RKO (cell line): Measurements from ENCODE around the gene GLIS1.
"Not testable (repeated sequence)": the region's sequence is repeated elsewhere in the genome, so short reads cannot be mapped to it uniquely, and the experiment has no call there.

Experiments used
- DNase-seq: peaks from one replicate; pipeline ENCODE4 v3.0.0-alpha.2; 2016; ENCODE audit warnings: low spot score

Gene GLIS1

DNA sequence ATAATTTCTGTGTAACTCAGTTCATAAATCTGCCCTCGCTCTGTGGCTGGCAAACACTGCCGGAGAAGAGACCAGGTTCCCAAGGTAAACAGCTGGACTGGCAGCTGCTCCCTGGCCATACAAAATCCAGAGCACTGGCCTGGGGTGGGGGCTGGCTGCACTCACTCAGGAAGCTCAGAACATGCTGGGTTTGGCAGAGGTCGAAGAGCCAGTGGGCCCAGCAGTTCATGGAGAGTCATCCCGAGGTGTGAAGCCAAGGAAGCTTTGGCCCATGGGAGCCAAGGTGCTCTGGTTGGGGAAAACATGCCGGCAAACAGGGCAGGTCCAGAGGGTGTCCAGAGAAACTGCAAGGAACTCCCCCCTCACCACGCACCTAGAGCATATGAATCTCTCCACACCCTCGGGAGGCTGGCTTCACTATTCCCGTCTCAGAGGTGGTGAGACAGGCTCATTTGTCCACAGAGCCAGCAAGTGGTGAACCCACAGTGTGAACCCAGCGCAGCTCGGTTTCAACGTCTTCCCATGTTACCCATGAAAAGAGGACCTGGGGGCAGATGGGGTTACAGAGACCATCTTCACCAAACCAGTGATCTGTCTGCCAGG, 177.4 kb downstream of the GLIS1 start:
- no peak for DNase-seq

DNA sequence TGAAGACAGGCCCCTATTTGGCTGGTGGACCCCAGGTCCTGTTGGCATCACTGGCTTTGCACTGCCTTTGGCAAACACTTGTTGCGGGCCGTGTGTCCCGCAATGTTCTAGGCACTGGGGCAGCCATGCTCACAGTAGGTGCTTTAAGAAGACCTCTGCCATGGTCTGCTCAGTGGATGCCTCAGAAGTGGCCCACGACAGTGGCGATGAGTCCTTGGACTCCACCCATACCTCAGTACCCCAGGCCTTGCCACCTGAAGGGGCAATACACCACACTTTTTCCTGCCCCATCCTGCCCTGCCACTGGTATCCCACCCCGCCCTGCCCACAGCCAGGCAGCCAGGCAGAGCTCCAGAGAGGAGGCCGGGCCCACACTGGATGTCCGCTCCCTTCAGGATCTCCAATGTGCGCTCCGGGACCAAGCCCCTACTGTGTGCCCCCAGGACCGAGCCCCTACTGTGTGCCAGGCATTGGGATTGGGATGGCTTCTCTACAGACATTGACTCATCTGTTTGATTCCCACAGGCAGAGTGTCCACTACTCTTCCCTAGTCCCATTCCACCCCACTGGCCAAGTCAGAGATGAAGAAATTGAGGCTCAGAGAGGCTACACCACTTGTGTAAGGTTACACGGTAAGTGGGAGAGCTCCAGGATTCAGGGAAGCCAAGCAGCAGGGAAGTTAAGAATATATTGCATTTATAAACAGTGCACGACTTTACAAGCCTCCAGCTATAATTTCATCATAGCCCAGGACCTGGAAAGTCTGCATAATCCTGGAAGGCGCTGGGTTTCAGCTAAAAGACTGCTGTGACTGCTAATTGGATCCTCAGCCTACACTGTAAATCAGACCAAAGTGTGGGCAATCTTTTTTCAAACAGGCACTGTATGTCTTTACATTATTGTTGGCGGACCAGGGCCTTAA, 178.1 kb downstream of the GLIS1 start:
- no peak for DNase-seq

DNA sequence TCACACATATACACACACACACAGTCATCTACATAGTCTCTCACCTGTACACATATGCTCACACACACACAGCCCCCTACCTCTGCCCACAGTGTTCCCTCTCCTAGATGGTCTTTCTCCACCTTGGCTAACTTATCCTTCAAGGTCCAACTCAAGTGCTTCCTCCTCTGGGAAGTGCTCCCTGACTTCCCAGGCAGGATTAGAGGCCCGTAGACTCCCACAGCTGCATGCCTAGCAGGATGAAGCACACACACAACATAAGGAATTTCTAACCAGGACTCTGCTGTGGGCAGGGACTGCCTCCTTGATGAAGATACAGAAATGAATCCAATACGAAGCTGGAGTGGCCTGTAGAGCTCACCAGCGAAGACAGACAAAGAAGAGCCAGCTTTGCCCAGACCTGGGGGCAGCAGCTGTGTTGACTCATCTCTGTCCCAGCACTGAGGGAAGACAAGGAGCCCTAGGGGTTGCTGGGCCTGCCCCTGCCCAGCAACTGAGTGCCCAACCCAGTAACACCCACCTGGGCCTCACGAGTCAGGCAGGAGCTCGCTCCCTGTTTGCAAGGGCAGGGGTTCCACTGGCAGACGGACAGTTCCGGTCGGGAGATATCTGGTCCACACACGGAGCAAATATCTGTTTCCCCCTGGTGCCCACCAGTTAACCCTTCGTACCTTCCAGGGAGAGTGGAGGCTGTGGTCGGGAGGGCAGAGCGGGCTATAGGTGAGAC, 178.9 kb downstream of the GLIS1 start:
- DNase-seq = no peak

DNA sequence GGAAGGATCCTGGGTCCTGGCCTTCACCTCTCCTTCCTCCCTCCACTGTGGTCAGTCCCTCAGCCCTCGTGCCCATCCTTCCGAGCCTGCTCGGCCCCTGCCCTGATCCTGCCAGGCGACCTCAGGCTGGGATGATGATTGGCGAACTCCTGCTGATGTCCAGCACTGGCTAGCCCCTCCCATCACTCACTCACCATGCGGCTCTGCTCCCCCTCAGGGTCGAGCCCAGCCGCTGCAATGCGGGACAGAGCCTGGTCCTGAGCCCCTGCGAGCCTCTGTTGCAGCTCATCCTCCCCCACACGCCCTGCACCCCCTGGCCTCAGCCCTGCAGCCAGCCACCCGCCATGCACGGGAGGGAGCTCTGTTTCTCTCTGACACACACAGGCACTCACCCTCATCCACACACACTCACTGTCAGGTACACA, 179.6 kb downstream of the GLIS1 start:
- DNase-seq = no peak

DNA sequence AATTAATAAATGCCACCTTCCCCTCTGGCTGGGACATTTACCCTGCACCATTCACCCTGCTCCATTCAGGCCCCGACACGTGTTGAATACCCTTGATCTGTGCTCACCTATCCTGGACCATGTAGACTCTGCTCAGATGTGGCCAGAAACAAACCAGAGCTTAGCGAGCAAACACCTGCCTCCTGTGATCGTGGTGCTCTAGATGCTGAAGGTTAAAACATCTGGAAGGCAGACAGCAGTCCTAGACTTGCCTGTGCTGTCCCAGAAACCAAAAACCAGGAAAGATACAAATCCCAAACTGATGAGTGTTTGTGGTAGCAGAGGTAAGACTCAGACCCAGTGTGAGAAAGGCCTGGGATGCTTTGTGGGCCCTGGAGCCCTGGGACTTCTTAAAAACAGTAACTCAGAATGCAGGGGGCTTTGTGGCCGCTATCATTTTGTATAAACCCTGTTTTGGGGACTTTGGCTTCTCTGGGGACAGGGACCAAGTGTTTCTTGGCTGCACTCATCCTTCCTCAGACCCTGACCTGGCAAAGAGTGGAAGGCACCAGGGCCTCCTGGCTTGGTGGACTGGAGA, 180.1 kb downstream of the GLIS1 start:
- DNase-seq = no peak

DNA sequence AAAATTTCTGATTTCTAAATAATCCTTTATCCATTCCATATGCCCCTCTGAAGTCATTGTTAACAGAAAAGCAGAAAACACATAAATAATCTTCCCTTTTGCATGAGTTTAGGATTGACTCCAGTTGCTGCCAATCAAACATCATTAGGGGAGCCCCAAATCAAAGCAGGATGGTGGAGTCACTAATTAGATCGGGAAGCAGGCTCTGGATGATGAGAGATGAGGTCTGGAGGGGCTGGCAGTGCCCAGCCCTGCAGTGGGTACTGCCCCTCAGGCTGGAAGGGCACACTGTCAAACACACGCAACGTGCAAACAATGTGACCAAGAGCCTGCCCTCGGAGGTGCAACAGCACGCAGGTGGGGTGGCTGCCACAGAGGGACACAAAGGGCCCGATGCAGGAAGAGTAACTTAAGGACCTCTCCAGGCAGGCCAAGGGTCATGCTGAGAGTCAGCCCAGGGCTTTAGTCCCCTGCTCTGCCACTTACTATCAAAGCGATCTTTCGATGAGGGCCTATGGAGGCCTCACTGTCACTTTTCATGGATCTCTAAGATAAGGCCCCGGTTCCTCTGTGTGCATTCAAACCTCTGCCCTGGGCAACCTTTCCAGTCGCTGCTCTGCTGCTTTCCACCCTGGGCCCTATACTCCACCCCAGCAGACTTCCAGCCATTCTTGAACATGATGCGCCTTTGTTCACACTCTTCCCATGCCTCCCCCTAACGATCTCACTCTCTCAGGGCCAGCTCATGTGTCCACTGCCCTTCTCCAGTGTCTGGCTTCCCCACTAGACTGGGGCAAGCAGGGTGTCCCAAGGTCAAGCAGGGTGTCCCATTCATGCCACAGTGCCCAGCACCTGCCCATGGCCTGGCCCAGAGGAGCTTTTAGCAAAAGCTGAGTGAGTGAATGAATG, 180.9 kb downstream of the GLIS1 start:
- DNase-seq = no peak

DNA sequence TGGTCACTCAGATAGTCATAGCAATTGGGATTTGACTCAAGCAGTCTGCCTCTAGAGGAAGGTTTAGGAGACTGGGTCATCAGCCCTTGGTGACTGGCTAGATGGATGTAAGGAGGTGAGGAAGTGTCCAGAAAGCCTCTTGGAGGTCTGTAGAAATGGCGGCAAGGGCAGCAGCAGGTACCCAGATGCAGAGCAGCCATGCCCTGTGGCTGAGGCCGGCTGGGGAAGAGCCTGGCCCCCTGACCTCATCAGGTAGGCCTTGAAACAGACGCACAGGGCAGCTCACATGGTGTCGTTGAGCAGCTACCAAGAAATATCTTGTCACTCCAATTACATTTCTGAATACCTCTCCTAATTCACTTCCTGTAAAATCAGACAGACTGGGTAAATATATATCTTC, 181.6 kb downstream of the GLIS1 start:
- peak; percentile 31 for DNase-seq

DNA sequence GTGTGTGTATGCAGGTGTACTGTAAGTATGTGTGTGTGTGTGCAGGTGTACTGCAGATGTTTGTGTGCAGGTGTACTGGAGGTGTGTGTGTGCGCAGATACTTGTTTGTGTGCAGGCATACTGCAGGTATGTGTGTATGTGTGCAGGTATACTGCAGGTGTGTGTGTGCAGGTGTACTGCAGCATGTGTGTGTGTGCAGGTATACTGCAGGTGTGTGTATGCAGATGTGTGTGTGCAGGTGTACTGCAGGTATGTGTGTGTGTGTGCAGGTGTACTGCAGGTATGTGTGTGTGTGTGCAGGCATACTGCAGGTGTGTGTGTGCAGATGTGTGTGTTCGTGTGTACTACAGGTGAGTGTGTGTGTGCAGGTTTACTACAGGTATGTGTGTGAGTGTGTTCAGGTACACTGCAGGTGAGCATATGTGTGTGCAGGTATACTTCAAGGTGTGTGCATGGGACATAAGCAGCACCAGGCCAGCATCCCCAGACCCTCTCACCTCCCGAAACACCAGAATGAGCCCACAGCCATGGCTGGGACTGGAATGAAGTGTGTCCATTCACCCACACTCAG, 182.2 kb downstream of the GLIS1 start:
- DNase-seq = no peak

DNA sequence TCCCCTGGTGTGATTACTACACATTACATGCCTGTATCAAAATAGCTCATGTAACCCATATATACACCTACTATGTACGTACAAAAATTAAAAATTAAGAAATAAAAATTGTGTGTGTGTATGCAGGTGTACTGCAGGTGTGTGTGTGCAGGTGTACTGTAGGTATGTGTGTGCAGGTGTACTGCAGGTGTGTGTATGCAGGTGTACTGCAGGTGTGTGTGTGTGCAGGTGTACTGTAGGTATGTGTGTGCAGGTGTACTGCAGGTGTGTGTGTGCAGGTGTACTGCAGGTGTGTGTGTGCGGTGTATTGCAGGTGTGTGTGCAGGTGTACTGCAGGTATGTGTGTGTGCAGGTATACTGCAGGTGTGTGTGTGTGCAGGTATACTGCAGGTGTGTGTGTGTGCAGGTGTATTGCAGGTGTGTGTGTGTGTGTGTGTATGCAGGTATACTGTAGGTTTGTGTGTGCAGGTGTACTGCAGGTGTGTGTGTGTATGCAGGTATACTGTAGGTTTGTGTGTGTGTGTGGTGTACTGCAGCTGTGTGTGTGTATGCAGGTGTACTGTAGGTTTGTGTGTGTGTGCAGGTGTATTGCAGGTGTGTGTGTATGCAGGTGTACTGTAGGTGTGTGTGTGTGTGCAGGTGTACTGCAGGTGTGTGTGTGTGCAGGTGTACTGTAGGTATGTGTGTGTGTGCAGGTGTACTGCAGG, 183.2 kb downstream of the GLIS1 start:
- DNase-seq = not testable (repeated sequence)

DNA sequence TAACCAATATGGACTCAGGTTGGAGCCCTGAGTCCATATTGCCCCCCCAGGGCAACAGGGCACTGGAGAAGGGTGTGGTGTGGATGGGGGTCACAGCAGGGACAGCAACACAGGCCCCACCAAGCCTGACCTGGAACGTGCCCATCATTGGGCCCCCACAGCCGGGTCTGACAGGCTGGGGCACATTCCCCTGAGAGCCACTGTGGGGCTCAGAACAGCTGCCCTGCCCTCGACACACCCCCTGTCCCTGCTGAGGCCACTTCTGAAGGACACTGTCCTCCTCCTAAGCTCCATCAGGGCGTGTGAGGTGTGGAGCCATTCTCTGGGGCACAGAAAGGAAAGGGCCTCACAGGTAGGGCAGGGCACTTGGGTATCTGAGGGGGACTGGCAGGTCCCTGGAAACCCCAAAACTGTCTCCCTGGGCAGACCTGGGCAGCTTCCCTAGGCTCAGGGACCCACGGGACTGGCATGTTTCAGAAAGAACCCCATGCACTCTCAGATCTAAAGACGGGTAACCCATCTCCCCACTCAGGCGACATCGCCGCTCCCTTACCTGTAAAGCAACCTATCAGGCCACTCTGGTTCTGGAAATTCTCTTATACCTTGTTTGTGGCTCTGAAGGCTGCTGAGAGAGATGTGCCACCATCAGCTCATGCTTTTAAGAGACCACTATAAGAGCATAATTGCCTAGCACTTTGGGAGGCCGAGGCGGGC, 184.2 kb downstream of the GLIS1 start:
- no peak for DNase-seq

DNA sequence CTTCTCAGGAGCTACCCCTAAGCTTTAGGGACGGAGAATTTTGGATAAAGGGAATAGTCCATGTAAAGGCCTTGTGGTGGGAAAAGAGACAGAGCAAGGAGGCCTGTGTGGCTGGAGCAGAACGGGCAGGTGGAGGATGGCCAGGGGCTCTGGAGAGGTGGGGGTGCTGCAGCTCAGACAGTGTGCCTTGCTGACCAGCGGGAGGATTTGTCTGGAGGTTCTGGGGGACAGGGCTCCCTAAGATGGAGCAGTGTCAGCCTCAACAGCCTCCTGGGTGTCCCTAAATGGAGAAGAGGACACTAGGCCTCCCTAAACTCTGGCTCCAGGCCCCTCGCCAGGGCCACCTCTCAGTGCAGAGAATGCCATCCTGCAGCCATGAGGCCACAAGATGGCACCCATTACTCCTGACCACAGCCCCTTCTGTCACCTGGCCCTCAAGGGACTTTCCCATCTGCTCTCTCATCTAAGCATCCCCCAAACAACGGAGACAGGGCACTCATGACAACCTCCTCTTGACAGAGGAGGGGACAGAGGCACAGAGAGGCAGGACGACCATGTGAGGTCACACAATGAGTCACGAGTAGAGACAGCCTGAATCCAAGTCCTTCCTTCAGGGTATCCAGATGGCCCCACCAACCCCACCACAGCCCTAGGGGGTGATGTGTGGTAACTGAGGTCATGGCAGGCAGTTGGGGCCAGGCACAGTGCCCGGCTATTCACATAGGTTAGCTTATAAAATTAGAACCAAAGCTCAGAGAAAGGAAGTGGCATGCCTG, 185.0 kb downstream of the GLIS1 start:
- DNase-seq = no peak

DNA sequence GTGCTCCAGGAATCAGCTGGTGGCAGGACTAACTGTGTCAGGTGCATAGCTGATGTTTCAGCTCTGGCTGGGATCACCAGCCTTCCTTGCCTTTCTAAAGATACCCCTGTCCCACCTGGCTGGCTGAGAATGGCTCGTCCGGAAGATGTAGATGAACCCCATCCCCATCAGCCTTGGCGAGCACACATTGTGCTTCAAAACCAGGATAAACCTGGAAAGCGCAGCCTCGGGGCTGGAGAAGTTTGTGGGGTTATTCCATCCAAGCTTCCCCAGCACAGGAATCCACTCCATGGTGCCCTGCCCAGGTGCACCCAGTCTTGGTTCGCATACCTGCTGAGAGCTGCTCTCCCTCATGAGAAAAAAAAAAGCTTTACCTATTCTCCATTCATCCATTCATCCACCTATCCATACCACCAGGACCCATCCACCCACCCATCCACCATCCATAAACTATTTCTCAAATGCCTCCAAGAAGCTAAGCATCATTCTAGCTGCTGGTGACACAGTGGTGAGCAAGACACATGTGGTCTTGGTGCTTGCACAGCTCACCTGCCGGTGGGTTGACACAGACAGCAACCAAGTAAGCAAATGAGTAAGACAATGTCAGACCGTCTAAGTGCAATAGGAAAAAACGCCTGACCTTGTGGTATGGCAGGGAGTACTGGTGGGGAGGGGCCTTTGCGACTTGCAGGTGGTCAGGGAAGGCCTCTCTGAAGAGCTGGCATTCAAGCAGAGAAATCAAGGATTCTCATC, 185.8 kb downstream of the GLIS1 start:
- peak; percentile 7 for DNase-seq

DNA sequence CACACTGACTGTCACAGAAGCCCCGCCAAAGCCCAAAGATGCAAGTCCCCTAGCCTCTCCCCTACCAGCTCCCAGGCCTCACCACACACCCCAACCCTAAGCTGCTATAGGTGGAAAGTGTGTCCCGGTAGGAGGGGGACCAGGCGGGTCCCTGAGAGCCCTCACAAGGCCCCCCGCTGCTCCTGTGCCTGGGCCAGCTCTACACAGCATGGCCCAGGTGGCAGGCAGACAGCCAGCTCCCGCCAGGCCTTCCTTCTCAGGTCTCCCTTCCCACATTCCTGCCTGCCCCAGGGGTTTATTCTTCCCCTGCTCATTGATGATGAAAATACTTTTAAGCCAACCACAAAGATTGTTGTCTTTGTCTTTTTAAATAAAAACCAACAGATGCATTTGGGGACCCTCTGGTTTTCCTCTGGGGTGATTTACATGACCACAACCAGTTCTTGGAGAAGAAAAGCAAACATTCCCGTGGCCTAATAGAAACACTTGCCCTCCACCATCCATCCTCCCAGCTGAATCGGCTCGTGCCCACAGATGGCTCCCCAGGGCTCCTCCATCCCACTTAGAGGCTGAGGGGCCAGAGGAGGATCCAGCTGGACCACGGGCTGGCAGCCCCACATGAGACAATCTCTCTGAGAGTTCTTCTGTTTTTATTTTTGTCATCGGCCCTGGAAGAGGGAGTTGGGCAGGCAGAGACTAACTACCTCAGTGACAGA, 186.7 kb downstream of the GLIS1 start:
- no peak for DNase-seq

DNA sequence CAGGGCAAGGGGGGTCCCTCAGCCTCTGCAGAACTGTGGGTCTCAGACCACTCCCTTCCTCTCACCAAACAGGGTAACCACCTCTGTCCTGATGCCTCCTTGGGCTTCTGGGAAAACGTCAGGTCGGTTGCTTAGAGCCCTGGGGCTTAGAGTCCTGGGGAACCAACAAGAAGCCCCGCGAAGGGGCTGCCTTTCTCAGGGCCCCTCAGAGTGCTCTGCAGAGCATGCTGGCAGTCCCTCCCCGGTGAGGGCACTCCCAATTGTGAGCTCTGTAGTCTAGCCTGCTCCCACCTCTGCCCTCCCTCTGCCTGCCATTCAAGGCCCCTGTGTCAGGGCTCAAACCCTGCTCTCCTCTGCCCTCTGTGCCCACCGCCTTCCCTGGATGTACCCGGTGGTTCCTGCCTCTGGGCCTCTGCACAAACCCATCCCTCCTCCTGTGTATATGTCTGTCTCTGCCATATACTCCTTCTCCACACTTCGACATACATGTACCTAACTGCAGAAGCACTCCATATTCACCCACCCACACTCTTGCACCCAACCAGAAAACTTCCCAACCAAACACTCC, 187.5 kb downstream of the GLIS1 start:
- DNase-seq = no peak

DNA sequence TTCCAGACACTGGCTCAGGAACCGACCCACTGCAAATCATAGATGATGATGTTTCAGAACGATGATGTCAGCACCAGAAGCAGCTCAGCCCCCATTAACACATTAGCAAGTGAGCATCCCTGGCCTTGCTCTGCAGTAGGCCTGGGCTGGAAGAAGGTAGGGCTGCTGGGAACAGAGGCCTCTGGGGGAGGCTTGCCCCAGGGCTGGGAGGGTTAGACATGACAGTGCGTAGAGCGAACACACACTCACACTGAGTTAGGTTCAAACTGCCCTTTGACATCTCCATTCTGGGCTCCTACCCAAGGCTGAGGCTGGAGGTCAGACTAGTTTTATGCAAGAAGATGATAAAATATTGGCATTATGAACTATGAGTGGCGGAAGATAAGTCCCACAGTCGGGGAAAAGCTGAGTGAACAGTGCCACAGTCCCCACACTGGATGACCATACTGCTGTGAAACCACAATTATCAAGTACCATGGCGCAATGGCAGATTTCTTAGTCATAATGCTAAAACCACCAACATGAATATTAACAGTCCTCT, 188.7 kb downstream of the GLIS1 start:
- no peak for DNase-seq

DNA sequence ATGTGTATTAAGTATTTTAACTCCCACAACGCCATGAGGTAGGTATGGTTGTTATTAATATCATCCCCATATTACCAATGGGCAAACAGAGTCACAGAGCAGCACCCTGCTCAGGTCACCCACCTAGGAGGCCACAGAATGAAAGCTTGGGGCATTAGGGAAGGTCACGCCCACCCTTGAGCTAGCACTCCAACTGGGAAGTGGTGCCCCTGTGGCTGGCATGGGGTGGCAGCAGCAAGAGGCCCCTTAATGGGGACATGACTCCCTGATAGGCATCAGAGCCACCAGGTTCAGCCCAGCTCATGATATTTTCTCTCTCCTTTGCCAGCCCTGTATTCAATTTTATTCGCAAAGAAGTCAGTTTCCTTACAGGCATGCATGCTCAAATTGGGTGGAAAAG, 189.2 kb downstream of the GLIS1 start:
- DNase-seq = no peak

DNA sequence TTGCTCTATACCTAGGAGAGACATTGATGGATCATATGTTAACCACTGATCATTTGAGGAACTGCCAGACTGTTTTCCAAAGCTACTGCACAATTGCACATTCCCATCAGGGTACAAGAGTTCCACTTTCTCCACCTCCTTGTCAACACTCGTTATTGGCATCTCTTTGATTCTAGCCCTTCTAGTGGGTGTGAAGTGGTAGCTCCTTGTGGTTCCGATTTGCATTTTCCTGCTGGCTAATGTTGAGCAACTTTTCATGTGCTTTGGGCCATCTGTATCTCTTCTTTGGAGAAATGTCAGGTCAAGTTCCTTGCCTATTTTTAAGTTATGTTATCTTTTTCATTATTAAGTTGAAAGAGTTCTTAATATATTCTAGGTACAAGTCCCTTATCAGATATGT, 189.7 kb downstream of the GLIS1 start:
- DNase-seq = no peak
